UCSD-AML1 (cell line): Measurements from ENCODE around the gene ZC3H12C.
"Not testable (repeated sequence)": the region's sequence is repeated elsewhere in the genome, so short reads cannot be mapped to it uniquely, and the experiment has no call there.

Experiments
- DNase-seq: peaks from one replicate; lab custom pipeline; 2025; ENCODE audit not compliant: unreplicated experiment; lab: John Stamatoyannopoulos, UW

ZC3H12C gene

GRCh38 chr11:110208678-110209312 is 115.6 kb downstream of the ZC3H12C start:
- not testable (repeated sequence) for DNase-seq

- DNase-seq = not testable (repeated sequence)
Measured at GRCh38 chr11:110209313-110209694, 116.1 kb downstream of the ZC3H12C start.

GRCh38 chr11:110217223-110217877 is 124.2 kb downstream of the ZC3H12C start:
- DNase-seq = no peak

- DNase-seq = no peak
Measured at GRCh38 chr11:110217936-110218335, 124.7 kb downstream of the ZC3H12C start.

GRCh38 chr11:110219006-110219785 is 126.0 kb downstream of the ZC3H12C start:
- DNase-seq = no peak
